ENCODE data around the gene MPZL1.

DNA sequence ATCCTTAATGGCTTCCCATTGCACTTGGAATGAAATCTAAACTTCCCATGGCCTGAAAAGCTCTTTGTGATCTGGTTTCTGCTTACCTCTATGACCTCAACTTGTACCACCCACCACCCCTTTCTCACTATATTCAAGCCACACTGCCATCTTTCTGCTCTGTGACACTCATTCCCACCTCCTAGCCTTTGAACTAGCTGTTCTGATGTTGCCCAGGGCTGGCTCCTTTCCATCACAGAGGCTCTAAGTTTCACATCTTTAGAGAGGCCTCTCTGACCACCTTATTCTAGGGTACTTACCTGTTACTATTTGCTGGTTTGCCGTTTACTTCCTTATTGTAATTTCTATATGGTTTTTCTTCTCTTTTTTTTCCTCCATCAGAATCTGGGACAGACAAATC, 4.2 kb downstream of the MPZL1 start:
- TF ChIP-seq BACH2 (CRISPR knock-in tag; IDR thresholded peaks at IDR 0.05; ENCODE audit: borderline replicate concordance) = no peak
- TF ChIP-seq ISL1 (CRISPR knock-in tag; IDR thresholded peaks at IDR 0.05) = no peak
- no peak for TF ChIP-seq ARNTL (CRISPR knock-in tag; IDR thresholded peaks at IDR 0.05; ENCODE audit: borderline replicate concordance, low read depth)
- no peak for TF ChIP-seq PATZ1 (CRISPR knock-in tag; IDR thresholded peaks at IDR 0.05; ENCODE audit: borderline replicate concordance)
- no peak for TF ChIP-seq ZNF565 (CRISPR knock-in tag; conservative IDR thresholded peaks at IDR 0.05; ENCODE audit: low read depth)
- no peak for TF ChIP-seq POU6F1 (CRISPR knock-in tag; IDR thresholded peaks at IDR 0.05; ENCODE audit: borderline replicate concordance, low read depth)
- TF ChIP-seq ZC3H10 (CRISPR knock-in tag; IDR thresholded peaks at IDR 0.05) = no peak
